ENCODE measurements around the gene SCARB1. TPM values are rescaled to one million over a fixed set of nuclear protein-coding genes. Genes with fewer than 3 reads are reported as not detected.

Gene SCARB1
- total RNA-seq, 1 donor from 2014 or later: 25.1 TPM

- TF ChIP-seq, protein P1, sequence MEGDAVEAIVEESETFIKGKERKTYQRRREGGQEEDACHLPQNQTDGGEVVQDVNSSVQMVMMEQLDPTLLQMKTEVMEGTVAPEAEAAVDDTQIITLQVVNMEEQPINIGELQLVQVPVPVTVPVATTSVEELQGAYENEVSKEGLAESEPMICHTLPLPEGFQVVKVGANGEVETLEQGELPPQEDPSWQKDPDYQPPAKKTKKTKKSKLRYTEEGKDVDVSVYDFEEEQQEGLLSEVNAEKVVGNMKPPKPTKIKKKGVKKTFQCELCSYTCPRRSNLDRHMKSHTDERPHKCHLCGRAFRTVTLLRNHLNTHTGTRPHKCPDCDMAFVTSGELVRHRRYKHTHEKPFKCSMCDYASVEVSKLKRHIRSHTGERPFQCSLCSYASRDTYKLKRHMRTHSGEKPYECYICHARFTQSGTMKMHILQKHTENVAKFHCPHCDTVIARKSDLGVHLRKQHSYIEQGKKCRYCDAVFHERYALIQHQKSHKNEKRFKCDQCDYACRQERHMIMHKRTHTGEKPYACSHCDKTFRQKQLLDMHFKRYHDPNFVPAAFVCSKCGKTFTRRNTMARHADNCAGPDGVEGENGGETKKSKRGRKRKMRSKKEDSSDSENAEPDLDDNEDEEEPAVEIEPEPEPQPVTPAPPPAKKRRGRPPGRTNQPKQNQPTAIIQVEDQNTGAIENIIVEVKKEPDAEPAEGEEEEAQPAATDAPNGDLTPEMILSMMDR (IDR thresholded peaks at IDR 0.05; ENCODE audit: partially characterized antibody, unreplicated experiment): no peak
- Mint-ChIP-seq H3K27ac (ENCODE audit: unreplicated experiment) (peak overlapping the region; percentile 98), H3K9me3 (ENCODE audit: unreplicated experiment) (peaks cover 30% of the 10 kb centered on the region), H3K27me3 (ENCODE audit: unreplicated experiment) (peaks cover 20% of the 10 kb centered on the region), H3K4me1 (ENCODE audit: low read depth, unreplicated experiment) (peaks cover 56% of the 10 kb centered on the region), H3K4me3 (ENCODE audit: unreplicated experiment) (peak overlapping the region; percentile 68), H3K36me3 (ENCODE audit: unreplicated experiment) (peaks cover 10% of the 10 kb centered on the region)
- peak; percentile 78 for DNase-seq
Measured at GRCh38 chr12:124754949-124755800, 108.5 kb downstream of the SCARB1 start.

GRCh38 chr12:124754491-124754890, 109.2 kb downstream of the SCARB1 start:
- peaks cover 30% of the 10 kb centered on the region for H3K9me3 Mint-ChIP-seq (ENCODE audit: unreplicated experiment)
- TF ChIP-seq, protein P1 (IDR thresholded peaks at IDR 0.05; ENCODE audit: partially characterized antibody, unreplicated experiment): no peak
- peaks cover 56% of the 10 kb centered on the region for H3K4me1 Mint-ChIP-seq (ENCODE audit: low read depth, unreplicated experiment)
- H3K27ac Mint-ChIP-seq (ENCODE audit: unreplicated experiment): peak overlapping the region; percentile 98
- no peak for DNase-seq
- H3K27me3 Mint-ChIP-seq (ENCODE audit: unreplicated experiment): peaks cover 20% of the 10 kb centered on the region
- H3K36me3 Mint-ChIP-seq (ENCODE audit: unreplicated experiment): peaks cover 10% of the 10 kb centered on the region
- H3K4me3 Mint-ChIP-seq (ENCODE audit: unreplicated experiment): peak overlapping the region; percentile 15

DNA sequence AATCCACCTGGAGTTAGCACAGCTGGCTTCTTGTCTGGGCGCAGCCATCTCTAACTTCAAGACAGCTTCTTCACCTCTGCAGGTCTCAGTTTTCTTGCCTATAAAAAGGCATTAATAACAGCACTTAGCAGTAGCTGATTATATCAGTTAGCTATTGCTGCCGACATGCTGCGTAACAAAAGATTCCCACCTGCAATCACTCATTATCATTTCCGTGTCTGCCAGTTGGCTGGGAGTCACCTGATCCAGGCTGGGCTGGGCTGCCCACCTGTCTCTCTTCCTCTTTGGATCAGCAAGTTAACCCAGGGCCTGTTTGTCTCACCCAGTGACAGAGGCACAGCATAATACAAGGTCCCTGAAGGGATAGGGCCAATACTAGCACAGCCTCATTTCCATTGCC, 109.7 kb downstream of the SCARB1 start:
- H3K9me3 Mint-ChIP-seq (ENCODE audit: unreplicated experiment): peaks cover 30% of the 10 kb centered on the region
- H3K36me3 Mint-ChIP-seq (ENCODE audit: unreplicated experiment): peaks cover 10% of the 10 kb centered on the region
- no peak for DNase-seq
- H3K27ac Mint-ChIP-seq (ENCODE audit: unreplicated experiment): peak overlapping the region; percentile 98
- TF ChIP-seq, protein P1 (IDR thresholded peaks at IDR 0.05; ENCODE audit: partially characterized antibody, unreplicated experiment): no peak
- peaks cover 51% of the 10 kb centered on the region for H3K4me1 Mint-ChIP-seq (ENCODE audit: low read depth, unreplicated experiment)
- H3K4me3 Mint-ChIP-seq (ENCODE audit: unreplicated experiment): no peak overlapping the region
- H3K27me3 Mint-ChIP-seq (ENCODE audit: unreplicated experiment): peaks cover 19% of the 10 kb centered on the region

DNA sequence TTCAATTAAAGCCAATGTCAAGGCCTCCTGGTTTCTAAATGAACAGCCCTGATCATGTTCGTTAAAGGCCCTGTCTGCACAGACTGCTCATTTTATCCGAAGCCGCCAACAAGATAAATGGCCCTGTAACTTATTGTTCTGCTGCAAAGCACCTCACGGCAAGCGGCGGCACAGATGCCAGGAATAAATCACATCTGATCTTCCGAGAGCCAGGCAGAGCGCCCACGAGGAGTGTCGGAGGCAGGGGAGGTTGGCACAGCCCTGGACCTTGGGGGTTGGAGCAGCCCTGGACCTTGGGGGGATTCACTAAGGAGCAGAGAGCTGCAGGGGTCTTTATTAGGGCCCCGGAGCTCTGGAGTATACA, 110.5 kb downstream of the SCARB1 start:
- DNase-seq: no peak
- Mint-ChIP-seq H3K27ac (ENCODE audit: unreplicated experiment) (no peak overlapping the region), H3K27me3 (ENCODE audit: unreplicated experiment) (peaks cover 23% of the 10 kb centered on the region), H3K36me3 (ENCODE audit: unreplicated experiment) (peaks cover 10% of the 10 kb centered on the region), H3K4me3 (ENCODE audit: unreplicated experiment) (no peak overlapping the region), H3K4me1 (ENCODE audit: low read depth, unreplicated experiment) (peaks cover 44% of the 10 kb centered on the region), H3K9me3 (ENCODE audit: unreplicated experiment) (peaks cover 30% of the 10 kb centered on the region)
- TF ChIP-seq, protein P1 (IDR thresholded peaks at IDR 0.05; ENCODE audit: partially characterized antibody, unreplicated experiment): no peak
